Stimulated activated CD4-positive, alpha-beta T cell treated with anti-CD3 and anti-CD28 coated beads, Interleukin-1b, Interleukin-23, amount 100 ng/mL, for 1 hour (primary cell): Measurements from ENCODE around the gene KCNA2.

Source experiments
- DNase-seq, 2 donors: peaks; one replicate each; pipeline ENCODE4 v3.0.0-alpha.2; 2020; ENCODE audit warnings: low read depth in 2 of 2

The KCNA2 gene

GRCh38 chr1:110602466-110602865, 3.7 kb downstream of the KCNA2 start:
- DNase-seq: no peak

DNA sequence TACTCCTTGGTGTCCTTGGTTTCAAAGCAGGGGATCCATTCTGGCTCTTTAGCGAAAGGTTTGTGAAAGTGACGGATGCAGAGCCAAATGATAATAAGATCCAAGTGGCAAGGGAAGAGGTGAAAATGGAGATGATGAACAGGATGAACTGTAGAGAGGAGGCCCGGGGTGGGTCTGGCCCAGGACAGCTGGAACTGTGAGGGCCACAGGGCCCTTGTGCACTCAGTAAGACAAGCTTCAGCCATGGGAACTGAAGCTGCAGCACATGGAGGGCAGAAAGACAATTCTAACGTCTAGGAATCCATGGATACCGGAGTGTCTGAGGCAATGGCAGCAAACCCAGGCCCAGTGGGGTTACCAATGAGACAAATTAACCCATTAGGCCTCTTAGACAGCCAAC, 4.8 kb downstream of the KCNA2 start:
- no peak for DNase-seq

DNA sequence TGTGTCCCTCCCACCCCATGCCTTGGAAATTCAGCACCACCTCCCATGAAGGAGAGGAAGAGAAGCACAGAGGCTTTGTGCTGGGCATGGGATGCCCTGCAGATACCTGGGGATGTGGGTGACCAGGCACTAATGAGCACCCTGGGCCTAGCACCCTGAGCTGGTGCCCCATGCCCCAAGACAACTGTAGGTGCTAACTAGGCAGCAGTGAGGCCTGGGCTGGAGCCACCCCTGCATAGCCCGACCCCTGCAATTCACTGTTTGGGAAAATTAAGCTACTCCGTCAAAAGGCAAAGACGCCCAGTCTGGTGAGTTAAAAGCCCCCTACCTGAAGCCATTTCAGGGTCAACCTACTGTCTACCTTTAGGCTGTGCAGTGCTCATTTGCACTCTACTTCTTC, 5.4 kb downstream of the KCNA2 start:
- no peak for DNase-seq

DNA sequence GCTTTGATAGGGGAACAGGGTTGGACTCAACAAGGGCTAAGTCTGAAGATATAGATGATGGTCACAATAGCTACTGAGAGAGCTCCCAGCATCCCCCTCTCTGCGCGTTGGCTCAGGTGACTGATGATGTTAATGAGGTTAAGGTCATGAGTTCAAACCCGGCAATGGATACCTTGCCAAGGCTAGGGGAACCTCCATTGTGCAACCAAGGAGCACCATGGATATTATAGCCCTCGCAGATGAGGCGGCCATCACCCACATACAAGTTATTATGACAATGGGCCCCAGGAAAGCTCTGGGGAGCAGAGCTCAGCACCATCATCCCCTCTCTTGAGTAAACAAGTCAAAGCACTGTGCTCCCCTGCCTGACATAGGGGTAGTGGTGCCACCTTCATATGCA, 8.2 kb downstream of the KCNA2 start:
- DNase-seq: no peak

- no peak for DNase-seq
These were observed 9.8 kb downstream of the KCNA2 start for GRCh38 chr1:110596312-110596711.

DNA sequence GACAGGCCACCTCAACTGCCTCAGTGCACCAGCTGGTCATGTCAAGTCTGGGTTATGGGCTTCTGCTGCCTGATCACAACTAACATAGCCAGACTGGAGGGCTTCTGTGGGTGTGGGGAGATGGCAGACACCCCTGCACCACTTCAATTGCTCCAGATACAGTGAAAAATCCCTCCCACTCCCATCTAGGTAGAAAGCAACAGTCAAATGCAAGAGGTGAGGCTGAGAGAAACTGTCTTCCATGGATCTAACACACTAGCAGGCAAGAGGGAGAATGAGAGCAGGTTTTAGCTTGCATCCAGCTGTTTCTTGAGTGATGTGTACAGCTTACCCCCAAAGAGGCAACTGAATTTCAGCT, 10.8 kb downstream of the KCNA2 start:
- no peak for DNase-seq

- DNase-seq: no peak
These were observed 11.5 kb downstream of the KCNA2 start for GRCh38 chr1:110594456-110595352.

- no peak for DNase-seq
These were observed 12.3 kb downstream of the KCNA2 start for GRCh38 chr1:110593902-110594301.

DNA sequence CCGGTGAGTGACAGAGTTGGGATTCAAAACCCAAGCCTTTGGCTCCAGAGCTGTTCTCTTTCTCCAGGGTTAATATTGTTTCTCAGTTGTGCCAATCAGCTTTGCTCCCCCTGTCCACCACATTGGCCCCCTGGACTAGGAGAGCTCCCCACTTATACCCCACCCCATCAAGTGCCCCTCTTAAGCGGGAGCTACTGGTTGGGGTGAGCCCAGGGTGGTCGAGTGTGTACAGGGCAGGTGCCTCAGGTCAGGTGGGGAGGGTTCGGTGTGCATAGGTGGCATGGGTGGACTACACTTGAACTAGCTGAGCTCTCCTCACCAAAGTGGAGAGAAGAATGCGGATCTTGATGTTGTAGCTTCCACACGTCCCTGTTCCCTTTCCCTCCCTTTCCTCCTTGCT, 14.2 kb downstream of the KCNA2 start:
- DNase-seq: no peak

- no peak for DNase-seq
These were observed 17.2 kb downstream of the KCNA2 start for GRCh38 chr1:110588991-110589390.

- no peak for DNase-seq
These were observed 17.7 kb downstream of the KCNA2 start for GRCh38 chr1:110588486-110588885.

- no peak for DNase-seq
These were observed 18.3 kb downstream of the KCNA2 start for GRCh38 chr1:110587906-110588305.

DNA sequence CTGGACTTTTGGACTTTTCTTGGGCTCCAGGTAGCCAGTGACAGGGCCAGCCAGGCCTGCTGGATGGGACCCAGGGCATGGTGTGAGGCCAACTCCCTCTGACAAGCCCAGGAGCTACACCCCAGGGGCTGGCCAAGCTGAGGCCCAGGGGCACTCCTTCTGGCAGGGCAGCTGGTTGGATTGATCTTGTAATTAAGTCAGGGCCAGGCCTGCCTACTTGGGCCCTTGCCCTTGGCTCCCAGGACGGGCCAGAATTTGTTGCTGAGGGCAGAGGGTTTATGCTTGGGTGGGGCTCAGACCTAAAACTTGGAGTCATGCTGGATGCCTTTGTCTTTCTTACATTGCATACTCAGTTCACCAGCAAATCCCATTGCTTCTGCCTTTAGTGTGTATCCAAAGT, 20.7 kb downstream of the KCNA2 start:
- DNase-seq: no peak

- no peak for DNase-seq
These were observed 22.1 kb downstream of the KCNA2 start for GRCh38 chr1:110584045-110584444.

GRCh38 chr1:110583505-110583904, 22.7 kb downstream of the KCNA2 start:
- DNase-seq: no peak

GRCh38 chr1:110582378-110582777, 23.8 kb downstream of the KCNA2 start:
- DNase-seq: no peak

DNA sequence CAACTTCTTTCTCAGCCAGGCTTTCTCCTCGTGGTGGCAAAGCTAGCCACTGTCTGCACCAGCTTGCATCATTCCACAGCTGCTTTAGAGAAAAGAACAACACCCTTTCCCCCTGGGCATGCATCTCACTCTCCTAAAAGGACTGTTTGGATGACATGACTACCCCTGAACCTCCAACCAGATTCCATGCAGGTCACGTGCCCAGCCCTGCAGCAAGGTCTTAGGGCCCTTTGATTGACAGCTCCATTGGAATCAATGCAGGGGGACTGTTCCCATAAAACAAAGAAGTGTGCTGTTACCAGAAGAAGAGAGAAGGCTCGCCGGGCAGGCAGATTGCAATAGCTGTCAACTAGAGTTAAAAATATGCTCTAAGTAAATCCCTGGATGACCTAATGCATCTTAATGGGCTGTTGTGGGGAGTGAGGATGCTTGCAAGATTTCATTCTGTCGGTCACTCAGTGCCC, 24.4 kb downstream of the KCNA2 start:
- no peak for DNase-seq

- DNase-seq: no peak
These were observed 25.9 kb downstream of the KCNA2 start for GRCh38 chr1:110580244-110580643.

- no peak for DNase-seq
These were observed 26.7 kb downstream of the KCNA2 start for GRCh38 chr1:110579460-110579859.

- DNase-seq: no peak
These were observed 29.7 kb downstream of the KCNA2 start for GRCh38 chr1:110576441-110576840.

- DNase-seq: no peak
These were observed 32.8 kb downstream of the KCNA2 start for GRCh38 chr1:110573314-110573713.

GRCh38 chr1:110572751-110573150, 33.4 kb downstream of the KCNA2 start:
- DNase-seq: no peak

DNA sequence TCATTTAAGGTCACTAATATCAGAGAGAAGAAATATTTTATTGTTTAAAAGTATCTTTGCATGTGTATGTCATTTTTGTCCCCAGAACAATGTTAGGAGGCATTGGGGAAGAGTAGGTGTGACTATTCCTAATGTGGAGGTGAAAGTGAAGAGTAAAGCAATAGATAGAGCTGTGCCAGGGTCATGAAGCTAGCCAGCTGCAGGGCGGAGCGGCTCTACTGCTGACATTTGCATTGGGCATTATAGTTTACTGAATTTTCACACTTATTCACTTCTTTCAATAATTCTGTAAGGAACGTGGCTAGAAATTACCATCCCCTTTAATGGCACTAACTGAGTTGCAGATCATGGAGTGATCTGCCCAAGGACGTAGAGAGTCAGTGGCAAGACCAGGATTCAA, 35.3 kb downstream of the KCNA2 start:
- DNase-seq: no peak

- DNase-seq: no peak
These were observed 35.9 kb downstream of the KCNA2 start for GRCh38 chr1:110570307-110570706.
